ENCODE measurements around the gene FYTTD1. TPM values are rescaled to one million over a fixed set of nuclear protein-coding genes. Genes with fewer than 3 reads are reported as not detected.

Gene FYTTD1
- total RNA-seq, 2 experiments from 2014 or later = 47.6 to 57.8 TPM

Other genes starting within 250 kb of the FYTTD1 start
- 14.1 TPM in 2 replicates for gene BDH1, start 193.9 kb upstream of the FYTTD1 start, total RNA-seq (2014; rRNA removed; shearing (Covaris generic))
- gene BDH1, start 193.9 kb upstream of the FYTTD1 start, total RNA-seq (2022) = 14.5 and 16.0 TPM in 2 replicates
- gene RUBCN, start 13.0 kb upstream of the FYTTD1 start, total RNA-seq (2014; rRNA removed; shearing (Covaris generic)) = 37.1 and 45.1 TPM in 2 replicates
- gene RUBCN, start 13.0 kb upstream of the FYTTD1 start, total RNA-seq (2022) = 48.4 and 56.7 TPM in 2 replicates
- gene LRCH3, start 41.4 kb downstream of the FYTTD1 start, total RNA-seq (2014; rRNA removed; shearing (Covaris generic)) = 39.0 and 44.2 TPM in 2 replicates
- 52.6 and 53.0 TPM in 2 replicates for gene LRCH3, start 41.4 kb downstream of the FYTTD1 start, total RNA-seq (2022)
- 846 and 968 TPM in 2 replicates for gene RPL35A, start 200.3 kb downstream of the FYTTD1 start, total RNA-seq (2014; rRNA removed; shearing (Covaris generic))
- 1,146 and 1,184 TPM in 2 replicates for gene RPL35A, start 200.3 kb downstream of the FYTTD1 start, total RNA-seq (2022)
- gene LMLN, start 210.3 kb downstream of the FYTTD1 start, total RNA-seq (2014; rRNA removed; shearing (Covaris generic)) = 0.50 and 3.7 TPM in 2 replicates
- gene LMLN, start 210.3 kb downstream of the FYTTD1 start, total RNA-seq (2022) = 6.2 and 7.1 TPM in 2 replicates